Lung (tissue), 12 donors: ENCODE results near the gene TRIM50. TPM values are rescaled to one million over a fixed set of nuclear protein-coding genes. Genes with fewer than 3 reads are reported as not detected.
"Not testable (repeated sequence)": the region's sequence is repeated elsewhere in the genome, so short reads cannot be mapped to it uniquely, and the experiment has no call there.

Experiments
- ATAC-seq: fragments of 200-7000 bp; cut with Tn5 transposase; one replicate; pipeline ENCODE4 v1.9.1; 2020; ENCODE audit warnings: moderate number of reproducible peaks; ENCODE audit not compliant: insufficient read depth, low FRiP score
- DNase-seq, 3 donors: peaks; one replicate each; pipeline ENCODE4 v3.0.0-alpha.2; 2013 to 2017
- H3K27ac ChIP-seq, 2 donors: one replicate each; pipeline ENCODE4 v1.5.1; 2013; ENCODE audit warnings: mild to moderate bottlenecking in 2 of 2, moderate library complexity in 2 of 2, control low read depth in 1 of 2, inconsistent platforms in 1 of 2, low read depth in 1 of 2, low read length in 1 of 2
- H3K27me3 ChIP-seq, 3 donors: one replicate each; pipeline ENCODE4 v1.5.1; 2013; ENCODE audit warnings: low read length in 2 of 3; ENCODE audit not compliant: control insufficient read depth in 3 of 3, insufficient read depth in 3 of 3
- H3K36me3 ChIP-seq, 4 donors: one replicate each; pipeline ENCODE4 v1.5.1; 2013; ENCODE audit warnings: low read length in 4 of 4, mild to moderate bottlenecking in 1 of 4, moderate library complexity in 1 of 4; ENCODE audit not compliant: control insufficient read depth in 4 of 4, insufficient read depth in 4 of 4
- H3K4me1 ChIP-seq, 5 donors: one replicate each; pipeline ENCODE4 v1.5.1; 2013; ENCODE audit warnings: low read length in 5 of 5, mild to moderate bottlenecking in 2 of 5, moderate library complexity in 1 of 5; ENCODE audit not compliant: control insufficient read depth in 5 of 5, insufficient read depth in 5 of 5
- H3K4me3 ChIP-seq: one replicate; pipeline ENCODE4 v1.5.1; 2013; ENCODE audit warnings: mild to moderate bottlenecking, control low read depth, moderate library complexity
- H3K9ac ChIP-seq, 2 donors: one replicate each; pipeline ENCODE4 v1.5.1; 2013; ENCODE audit warnings: low read length in 2 of 2, control low read depth in 1 of 2; ENCODE audit not compliant: insufficient read depth in 1 of 2
- H3K9me3 ChIP-seq, 4 donors: one replicate each; pipeline ENCODE4 v1.5.1; 2013; ENCODE audit warnings: low read length in 3 of 4, mild to moderate bottlenecking in 1 of 4, moderate library complexity in 1 of 4; ENCODE audit not compliant: control insufficient read depth in 4 of 4, insufficient read depth in 3 of 4
- CTCF ChIP-seq: IDR thresholded peaks from 2 replicates; pipeline ENCODE4 v1.5.1; 2012; ENCODE audit warnings: mild to moderate bottlenecking; ENCODE audit errors: control extremely low read depth, extremely low read depth
- WGBS, 2 donors: extraction: QIAGEN DNeasy Blood & Tissue Kit; methylation state at CpG; one replicate each; pipeline ENCODE4 v1.1.7; 2013; 5-methylcytosine and 5-hydroxymethylcytosine counted together
- polyA plus RNA-seq, 2 donors: library from polyadenylated mRNA; stranded (reverse); fragments of 200-250 nt; gene quantifications; one replicate each; pipeline ENCODE4 v1.2.1, GENCODE V29; 2013
- total RNA-seq, 2 donors: library from RNA; depleted of rRNA in 1 of 2; stranded (reverse); fragments of >200 nt in 1 of 2; gene quantifications; one replicate each; pipeline ENCODE4 v1.2.1, GENCODE V29; 2014 to 2021
- donor health status: control.
- donor health status: control.
- donor health status: Bipolar disorder and iron deficiency.
- donor health status: healthy.
- donor health status: DM: yes; HTN: yes; CAD: no.

TRIM50 gene
- total and polyA plus RNA-seq, 4 donors: 0.02 to 0.34 (median 0.08) TPM; not detected in 1

DNA sequence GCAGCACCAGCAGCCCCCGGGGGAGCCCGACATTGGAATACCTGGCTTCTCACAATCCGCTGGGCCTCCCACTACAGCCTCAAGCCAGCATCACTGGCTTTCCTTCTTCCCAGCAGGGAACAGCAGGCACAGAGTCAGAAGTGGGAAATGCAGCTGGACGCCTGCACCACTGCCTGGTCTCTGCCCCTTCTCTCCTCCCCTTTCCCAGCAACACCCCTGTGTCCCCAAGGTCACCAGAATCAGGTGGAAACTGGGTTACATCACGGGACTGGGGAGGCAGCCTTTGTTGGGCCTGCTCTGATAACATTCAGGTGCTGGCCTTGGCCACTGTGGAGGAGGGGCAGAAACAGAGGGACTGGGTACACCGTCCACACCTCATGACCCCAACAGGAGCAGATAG is 2.5 kb downstream of the TRIM50 start:
- not testable (repeated sequence) for ATAC-seq, H3K27me3 ChIP-seq, DNase-seq, H3K36me3 ChIP-seq, H3K27ac ChIP-seq, H3K9ac ChIP-seq, H3K4me1 ChIP-seq, H3K9me3 ChIP-seq, H3K4me3 ChIP-seq
- WGBS, 2 donors: 92 to 93% methylated on average over 6 of the region's 6 CpGs

DNA sequence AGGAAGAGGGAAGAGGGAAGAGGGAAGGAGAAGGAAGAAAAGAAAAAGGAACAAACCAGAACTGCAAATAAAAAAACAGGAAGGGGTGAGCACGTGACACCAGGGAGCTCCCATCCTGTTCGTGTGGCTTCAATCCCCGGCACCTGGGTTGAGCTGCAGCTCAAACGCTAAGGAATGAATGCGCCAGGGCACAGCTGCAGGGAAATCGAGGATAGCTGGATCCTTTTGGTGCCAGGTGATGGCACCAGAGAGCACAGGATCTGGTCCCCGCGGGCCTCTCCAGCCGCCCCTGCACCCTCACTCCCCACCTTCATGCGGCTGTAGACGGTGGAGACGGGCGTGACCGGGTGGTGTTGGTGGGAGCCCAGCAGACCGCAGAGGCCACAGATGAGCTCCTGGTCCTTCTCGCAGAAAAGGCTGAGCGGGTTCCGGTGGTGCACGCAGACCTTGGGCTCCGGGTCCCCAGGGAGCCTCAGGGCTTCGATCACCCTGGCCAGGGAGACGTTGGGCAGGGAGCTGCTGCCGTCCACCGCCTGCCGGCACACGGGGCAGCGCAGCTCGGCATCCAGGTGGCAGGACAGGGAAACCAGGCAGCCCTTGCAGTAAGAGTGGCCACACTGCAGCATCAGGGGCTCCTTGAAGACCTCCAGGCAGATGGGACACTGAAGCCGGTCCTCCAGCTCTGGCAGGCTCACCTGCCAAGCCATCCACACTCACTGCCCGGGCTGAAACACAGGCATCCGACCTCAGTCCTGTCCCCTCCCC is 3.6 kb downstream of the TRIM50 start:
- TF ChIP-seq CTCF: peak; percentile 22
- 14 to 20% methylated on average over 30 to 31 of the region's 31 CpGs for WGBS, 2 donors

GRCh38 chr7:73323434-73324080 is 4.3 kb downstream of the TRIM50 start:
- DNase-seq, ATAC-seq, H3K4me3 ChIP-seq, H3K27ac ChIP-seq, H3K27me3 ChIP-seq, H3K4me1 ChIP-seq, H3K9ac ChIP-seq, H3K36me3 ChIP-seq, H3K9me3 ChIP-seq: not testable (repeated sequence)
- 70 to 77% methylated on average over 5 of the region's 5 CpGs for WGBS, 2 donors

More for the DNA sequence above, 3.6 kb downstream of the TRIM50 start:
- not testable (repeated sequence) for H3K9me3 ChIP-seq, H3K27ac ChIP-seq, ATAC-seq, H3K36me3 ChIP-seq, H3K4me1 ChIP-seq, H3K9ac ChIP-seq, H3K27me3 ChIP-seq, H3K4me3 ChIP-seq
- peak; percentile 58 to 69 (median 60) for DNase-seq

DNA sequence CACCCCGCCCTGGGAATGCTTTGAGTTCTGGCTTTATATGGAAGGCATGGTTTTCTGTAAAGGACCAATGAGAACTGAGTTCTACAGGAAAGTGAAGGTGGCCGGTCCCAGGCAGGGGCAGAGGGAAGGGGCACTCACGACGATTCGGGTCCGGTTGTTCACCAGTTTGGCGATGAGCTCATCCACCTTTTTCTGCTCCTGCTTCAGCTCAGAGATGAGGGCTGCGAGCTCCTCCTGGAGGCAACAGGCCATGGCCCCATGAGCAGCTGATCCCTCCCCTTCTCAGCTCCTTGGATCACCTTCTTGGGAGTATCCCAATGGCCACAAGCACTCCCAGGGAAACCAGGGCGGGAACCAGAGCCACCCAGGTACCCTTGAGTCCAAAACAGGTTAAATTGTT is 7.9 kb downstream of the TRIM50 start:
- not testable (repeated sequence) for H3K4me3 ChIP-seq, H3K27ac ChIP-seq, H3K4me1 ChIP-seq, H3K27me3 ChIP-seq, H3K36me3 ChIP-seq, ATAC-seq, H3K9me3 ChIP-seq, DNase-seq, H3K9ac ChIP-seq
- 69 to 83% methylated on average over 8 to 9 of the region's 9 CpGs for WGBS, 2 donors

DNA sequence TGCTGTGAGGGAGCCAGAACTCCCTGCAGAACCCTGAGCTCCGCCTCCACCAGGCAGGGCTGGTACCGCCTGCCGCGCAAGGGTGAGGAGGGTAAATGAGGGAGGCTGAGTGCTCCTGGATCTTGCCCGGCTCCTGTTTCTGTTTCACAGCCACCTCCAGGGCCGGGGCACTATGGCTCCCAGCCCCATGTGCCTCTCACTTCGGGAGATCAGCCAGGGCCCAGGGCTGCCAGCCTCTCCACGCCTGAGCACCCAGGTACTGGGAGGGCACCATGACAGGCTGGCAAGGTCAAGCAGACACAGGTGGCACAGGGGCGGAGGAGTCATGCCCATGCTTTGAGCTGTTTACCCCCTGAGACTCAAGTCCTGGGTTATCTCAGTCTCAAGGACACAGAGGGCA is 8.3 kb downstream of the TRIM50 start:
- not testable (repeated sequence) for H3K9ac ChIP-seq, H3K4me1 ChIP-seq, H3K9me3 ChIP-seq, DNase-seq, H3K4me3 ChIP-seq, ATAC-seq, H3K36me3 ChIP-seq, H3K27me3 ChIP-seq
- 62 to 81% methylated on average over 9 of the region's 9 CpGs for whole genome bisulfite sequencing, 2 donors
- peak overlapping the region in 1 of 2 donors; percentile 5 for H3K27ac ChIP-seq

- DNase-seq, H3K4me3 ChIP-seq, H3K9ac ChIP-seq, H3K9me3 ChIP-seq, H3K4me1 ChIP-seq, ATAC-seq, H3K27me3 ChIP-seq, H3K36me3 ChIP-seq, H3K27ac ChIP-seq: not testable (repeated sequence)
- WGBS, 2 donors: 84 to 87% methylated on average over 9 to 16 of the region's 18 CpGs
Measured at GRCh38 chr7:73318656-73319204, 9.2 kb downstream of the TRIM50 start.
